Lower lobe of right lung (tissue), 2 donors: ENCODE data around the gene SLC39A1. TPM values are rescaled to one million over a fixed set of nuclear protein-coding genes. Genes with fewer than 3 reads are reported as not detected.
"Not testable (repeated sequence)": the region's sequence is repeated elsewhere in the genome, so short reads cannot be mapped to it uniquely, and the experiment has no call there.

Experiments
- ATAC-seq, 2 donors: fragments of 200-7000 bp; cut with Tn5 transposase; one replicate each; pipeline ENCODE4 v1.9.1; 2020 to 2022; ENCODE audit warnings: mild to moderate bottlenecking in 2 of 2, moderate library complexity in 2 of 2
- DNase-seq: peaks from one replicate; pipeline ENCODE4 v3.0.0-alpha.2; 2020
- H3K27ac ChIP-seq: fragments of 200-600 bp; one replicate; pipeline ENCODE4 v1.8.0; 2022
- H3K27me3 ChIP-seq: fragments of 200-600 bp; one replicate; pipeline ENCODE4 v1.8.0; 2022; ENCODE audit warnings: low read depth
- H3K36me3 ChIP-seq: fragments of 200-600 bp; one replicate; pipeline ENCODE4 v1.8.0; 2022; ENCODE audit warnings: mild to moderate bottlenecking
- H3K4me1 ChIP-seq: fragments of 200-600 bp; one replicate; pipeline ENCODE4 v1.8.0; 2022
- H3K4me3 ChIP-seq: fragments of 200-600 bp; one replicate; pipeline ENCODE4 v1.8.0; 2022; ENCODE audit warnings: mild to moderate bottlenecking
- H3K9me3 ChIP-seq: fragments of 200-600 bp; one replicate; pipeline ENCODE4 v1.8.0; 2022
- intact Hi-C: fragments of 100-400 bp; cut with DNase I; formaldehyde crosslinking; loops from one replicate; pipeline ENCODE4 v1.11.0; 2022
- microRNA-seq: library from miRNA; unstranded; fragments of <30 nt; microRNA quantifications from one replicate; pipeline ENCODE4 v1.2.0, GENCODE V29; 2020; ENCODE audit warnings: borderline number of aligned reads
- total RNA-seq: library from RNA; stranded (reverse); fragmentation: NEBNext Ultra II Directional; extraction: Animal tissue kit (Norgen Biotek cat#: 25700); gene quantifications from one replicate; pipeline ENCODE4 v1.2.1, GENCODE V29; 2021
- TF ChIP-seq, protein P1 (sequence below): fragments of 200-600 bp; IDR thresholded peaks from one replicate; pipeline ENCODE4 v1.8.0; 2022; ENCODE audit warnings: antibody characterized with exemption, mild to moderate bottlenecking
- donor health status: DM: no; HTN: yes; CAD: no; lungs with severe emphysema.

The SLC39A1 gene
- total RNA-seq, 1 donor from 2014 or later, result 98.4 TPM

DNA sequence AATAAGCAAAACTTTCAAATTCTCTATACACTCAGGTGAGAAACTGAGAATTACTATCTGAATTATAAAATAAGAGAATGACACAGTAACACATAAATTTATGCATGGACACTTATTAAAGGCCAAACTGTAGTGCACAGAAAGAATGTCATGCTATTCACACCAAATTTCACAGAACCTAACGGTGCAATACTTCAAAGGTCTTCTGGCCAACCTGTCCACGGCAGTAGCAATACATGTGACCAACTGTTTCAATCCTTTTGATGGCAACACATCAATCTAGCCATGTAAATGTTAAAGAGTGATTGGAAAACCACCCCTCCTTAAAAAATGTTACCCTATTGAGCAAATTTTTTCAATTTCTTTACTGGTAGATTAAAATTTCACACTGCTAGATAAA, 51.0 kb downstream of the SLC39A1 start:
- no peak overlapping the region for H3K4me3 ChIP-seq
- ATAC-seq, result no peak
- no peak overlapping the region for H3K27ac ChIP-seq
- no peaks in the 10 kb centered on the region for H3K4me1 ChIP-seq
- peaks cover 24% of the 10 kb centered on the region for H3K36me3 ChIP-seq
- no peaks in the 10 kb centered on the region for H3K9me3 ChIP-seq
- TF ChIP-seq, protein P1, sequence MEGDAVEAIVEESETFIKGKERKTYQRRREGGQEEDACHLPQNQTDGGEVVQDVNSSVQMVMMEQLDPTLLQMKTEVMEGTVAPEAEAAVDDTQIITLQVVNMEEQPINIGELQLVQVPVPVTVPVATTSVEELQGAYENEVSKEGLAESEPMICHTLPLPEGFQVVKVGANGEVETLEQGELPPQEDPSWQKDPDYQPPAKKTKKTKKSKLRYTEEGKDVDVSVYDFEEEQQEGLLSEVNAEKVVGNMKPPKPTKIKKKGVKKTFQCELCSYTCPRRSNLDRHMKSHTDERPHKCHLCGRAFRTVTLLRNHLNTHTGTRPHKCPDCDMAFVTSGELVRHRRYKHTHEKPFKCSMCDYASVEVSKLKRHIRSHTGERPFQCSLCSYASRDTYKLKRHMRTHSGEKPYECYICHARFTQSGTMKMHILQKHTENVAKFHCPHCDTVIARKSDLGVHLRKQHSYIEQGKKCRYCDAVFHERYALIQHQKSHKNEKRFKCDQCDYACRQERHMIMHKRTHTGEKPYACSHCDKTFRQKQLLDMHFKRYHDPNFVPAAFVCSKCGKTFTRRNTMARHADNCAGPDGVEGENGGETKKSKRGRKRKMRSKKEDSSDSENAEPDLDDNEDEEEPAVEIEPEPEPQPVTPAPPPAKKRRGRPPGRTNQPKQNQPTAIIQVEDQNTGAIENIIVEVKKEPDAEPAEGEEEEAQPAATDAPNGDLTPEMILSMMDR, result no peak
- intact Hi-C loops, result no loop called here
- H3K27me3 ChIP-seq, result no peaks in the 10 kb centered on the region
- DNase-seq, result no peak

DNA sequence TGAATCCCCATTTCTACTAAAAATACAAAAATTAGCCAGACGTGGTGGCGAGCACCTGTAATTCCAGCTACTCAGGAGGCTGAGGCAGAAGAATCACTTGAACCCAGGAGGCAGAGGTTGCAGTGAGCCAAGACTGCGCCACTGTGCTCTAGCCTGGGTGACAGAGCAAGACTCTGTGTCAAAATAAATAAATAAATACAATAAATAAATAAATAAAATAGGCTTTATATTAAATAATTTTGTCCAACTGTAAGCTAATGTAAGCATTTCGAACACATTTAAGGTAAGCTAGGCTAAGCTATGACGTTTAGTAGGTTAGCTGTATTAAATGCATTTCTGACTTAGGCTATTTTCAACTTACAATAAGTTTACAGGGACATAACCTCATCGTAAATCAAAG, 52.8 kb downstream of the SLC39A1 start:
- intact Hi-C loops, H3K27me3 ChIP-seq, H3K27ac ChIP-seq, DNase-seq, H3K9me3 ChIP-seq, ATAC-seq, H3K4me3 ChIP-seq, H3K4me1 ChIP-seq: not testable (repeated sequence)
- H3K36me3 ChIP-seq, result peaks cover 14% of the 10 kb centered on the region

Small RNA genes within 50 kb of the gene (microRNA-seq; reads per million reads assigned to microRNA genes)
- gene MIR6737, result not detected

Other genes with a start within 250 kb of the SLC39A1 start
- 77.3 TPM for gene INTS3, start 235.5 kb downstream of the SLC39A1 start, total RNA-seq
- 99.6 TPM for gene SLC27A3, start 188.1 kb downstream of the SLC39A1 start, total RNA-seq
- gene GATAD2B, start 40.6 kb downstream of the SLC39A1 start, total RNA-seq, result 50.2 TPM
- 95.4 TPM for gene DENND4B, start 16.8 kb downstream of the SLC39A1 start, total RNA-seq
- gene CRTC2, start 4.9 kb downstream of the SLC39A1 start, total RNA-seq, result 55.8 TPM
- 12.2 TPM for gene CREB3L4, start 4.4 kb upstream of the SLC39A1 start, total RNA-seq
- 121 TPM for gene JTB, start 14.1 kb upstream of the SLC39A1 start, total RNA-seq
- 103 TPM for gene RAB13, start 22.8 kb upstream of the SLC39A1 start, total RNA-seq
- gene RPS27, start 27.2 kb upstream of the SLC39A1 start, total RNA-seq, result 1,826 TPM
- 1.7 TPM for gene NUP210L, start 191.5 kb upstream of the SLC39A1 start, total RNA-seq
- 334 TPM for gene TPM3, start 228.6 kb upstream of the SLC39A1 start, total RNA-seq
- 2.8 TPM for gene CFAP141, start 242.8 kb upstream of the SLC39A1 start, total RNA-seq